HEK293 (cell line): ENCODE measurements around the gene PSME1.
A peak's percentile ranks its signal among the peaks of the same experiment; 100 is the strongest.

Source experiments
- CTCF ChIA-PET: fragments of 350-600 bp; formaldehyde crosslinking; extraction: SDS; loops from one replicate; lab custom pipeline; 2021; ENCODE audit warnings: antibody characterized with exemption; lab: Yijun Ruan, JAX
- POLR2A ChIA-PET: fragments of 300-600 bp; formaldehyde crosslinking; extraction: SDS; loops from one replicate; lab custom pipeline; 2020; ENCODE audit warnings: antibody characterized with exemption, inconsistent platforms; lab: Yijun Ruan, JAX
- H3K27ac ChIP-seq: fragments of 200-500 bp; sonication (Bioruptor generic); 2 replicates; pipeline ENCODE4 v1.5.1; 2014; ENCODE audit warnings: low read depth, low read length, control low read depth, inconsistent platforms; ENCODE audit errors: extremely low read depth
- H3K36me3 ChIP-seq, 2 experiments: fragments of 200-500 bp in 1 of 2; sonication (Bioruptor generic) in 1 of 2; 1 replicate in 1 of 2; 2 replicates in 1 of 2; pipeline ENCODE4 v1.5.1; 2014 to 2017; ENCODE audit warnings: inconsistent platforms in 2 of 2, low read length in 2 of 2; ENCODE audit not compliant: control insufficient read depth in 2 of 2, insufficient read depth in 1 of 2
- H3K4me1 ChIP-seq: fragments of 200-500 bp; sonication (Bioruptor generic); 2 replicates; pipeline ENCODE4 v1.5.1; 2014; ENCODE audit warnings: mild to moderate bottlenecking, low read length, inconsistent platforms; ENCODE audit not compliant: control insufficient read depth, insufficient read depth
- H3K4me3 ChIP-seq: 2 replicates; pipeline ENCODE4 v1.5.1; 2011; ENCODE audit warnings: low read depth, mild to moderate bottlenecking, control low read depth, low read length, moderate library complexity
- H3K9me3 ChIP-seq: fragments of 200-500 bp; sonication (Bioruptor generic); 2 replicates; pipeline ENCODE4 v1.5.1; 2014; ENCODE audit warnings: low read depth, low read length, inconsistent platforms; ENCODE audit not compliant: control insufficient read depth, insufficient read depth
- BCL11B ChIP-seq: fragments of 450-650 bp; formaldehyde crosslinking; IDR thresholded peaks from 2 replicates; pipeline ENCODE4 v1.5.1; 2016; ENCODE audit warnings: low read depth, missing biosample characterization, missing genetic modification characterization
- IKZF3 ChIP-seq: fragments of 450-650 bp; IDR thresholded peaks from 2 replicates; pipeline ENCODE4 v1.5.0; 2018; ENCODE audit warnings: missing biosample characterization, mild to moderate bottlenecking, missing genetic modification characterization, moderate library complexity
- KLF10 ChIP-seq: fragments of 450-650 bp; IDR thresholded peaks from 2 replicates; pipeline ENCODE4 v1.5.1; 2018; ENCODE audit warnings: missing biosample characterization, mild to moderate bottlenecking, missing genetic modification characterization
- KLF8 ChIP-seq: fragments of 450-650 bp; formaldehyde crosslinking; IDR thresholded peaks from 2 replicates; pipeline ENCODE4 v1.5.1; 2016; ENCODE audit warnings: missing biosample characterization, missing genetic modification characterization
- KLF9 ChIP-seq: fragments of 450-650 bp; formaldehyde crosslinking; IDR thresholded peaks from 2 replicates; pipeline ENCODE4 v1.5.1; 2016; ENCODE audit warnings: missing biosample characterization, missing genetic modification characterization, low read depth
- SP2 ChIP-seq: fragments of 450-650 bp; formaldehyde crosslinking; IDR thresholded peaks from 2 replicates; pipeline ENCODE4 v1.5.1; 2016; ENCODE audit warnings: missing biosample characterization, missing genetic modification characterization
- SP3 ChIP-seq: fragments of 450-650 bp; formaldehyde crosslinking; IDR thresholded peaks from 2 replicates; pipeline ENCODE4 v1.5.1; 2016; ENCODE audit warnings: missing biosample characterization, missing genetic modification characterization
- ZBTB7A ChIP-seq: fragments of 450-650 bp; formaldehyde crosslinking; IDR thresholded peaks from 2 replicates; pipeline ENCODE4 v1.5.1; 2016; ENCODE audit warnings: low read depth, missing biosample characterization, missing genetic modification characterization
- ZFP37 ChIP-seq: fragments of 450-650 bp; formaldehyde crosslinking; IDR thresholded peaks from 2 replicates; pipeline ENCODE4 v1.5.1; 2016; ENCODE audit warnings: missing biosample characterization, missing genetic modification characterization
- ZNF10 ChIP-seq: fragments of 450-650 bp; formaldehyde crosslinking; IDR thresholded peaks from 2 replicates; pipeline ENCODE4 v1.5.1; 2017; ENCODE audit warnings: missing biosample characterization, missing genetic modification characterization
- ZNF157 ChIP-seq: fragments of 450-650 bp; formaldehyde crosslinking; IDR thresholded peaks from 2 replicates; pipeline ENCODE4 v1.5.1; 2016; ENCODE audit warnings: missing biosample characterization, missing genetic modification characterization
- ZNF175 ChIP-seq: fragments of 450-650 bp; formaldehyde crosslinking; IDR thresholded peaks from 2 replicates; pipeline ENCODE4 v1.5.1; 2016; ENCODE audit warnings: missing biosample characterization, missing genetic modification characterization
- ZNF239 ChIP-seq: fragments of 450-650 bp; formaldehyde crosslinking; IDR thresholded peaks from 2 replicates; pipeline ENCODE4 v1.5.1; 2016; ENCODE audit warnings: missing biosample characterization, missing genetic modification characterization
- ZNF335 ChIP-seq: fragments of 450-650 bp; formaldehyde crosslinking; conservative IDR thresholded peaks from 2 replicates; pipeline ENCODE4 v1.5.1; 2016; ENCODE audit warnings: missing biosample characterization, missing genetic modification characterization
- ZNF37A ChIP-seq: fragments of 450-650 bp; IDR thresholded peaks from 2 replicates; pipeline ENCODE4 v1.5.1; 2018; ENCODE audit warnings: missing biosample characterization, missing genetic modification characterization
- ZNF394 ChIP-seq: fragments of 450-650 bp; formaldehyde crosslinking; IDR thresholded peaks from 2 replicates; pipeline ENCODE4 v1.5.1; 2016; ENCODE audit warnings: missing biosample characterization, missing genetic modification characterization, mild to moderate bottlenecking, moderate library complexity, borderline replicate concordance
- ZNF433 ChIP-seq: fragments of 450-650 bp; formaldehyde crosslinking; IDR thresholded peaks from 2 replicates; pipeline ENCODE4 v1.5.1; 2016; ENCODE audit warnings: missing biosample characterization, missing genetic modification characterization, low read depth
- ZNF510 ChIP-seq: fragments of 450-650 bp; formaldehyde crosslinking; IDR thresholded peaks from 2 replicates; pipeline ENCODE4 v1.5.1; 2018; ENCODE audit warnings: mild to moderate bottlenecking, missing genetic modification characterization, missing biosample characterization; ENCODE audit not compliant: insufficient replicate concordance
- ZNF561 ChIP-seq: fragments of 450-650 bp; IDR thresholded peaks from 2 replicates; pipeline ENCODE4 v1.5.1; 2018; ENCODE audit warnings: missing biosample characterization, missing genetic modification characterization, borderline replicate concordance
- ZNF677 ChIP-seq: fragments of 450-650 bp; IDR thresholded peaks from 2 replicates; pipeline ENCODE4 v1.5.0; 2018; ENCODE audit warnings: missing biosample characterization, mild to moderate bottlenecking, missing genetic modification characterization, moderate library complexity
- ZNF830 ChIP-seq: fragments of 450-650 bp; IDR thresholded peaks from 2 replicates; pipeline ENCODE4 v1.5.0; 2018; ENCODE audit warnings: missing biosample characterization, missing genetic modification characterization, low read depth, mild to moderate bottlenecking, moderate library complexity
- TF ChIP-seq, protein P1 (sequence below): fragments of 450-650 bp; formaldehyde crosslinking; IDR thresholded peaks from 2 replicates; pipeline ENCODE4 v1.5.1; 2016; ENCODE audit warnings: missing biosample characterization, missing genetic modification characterization
- TF ChIP-seq, protein P2 (sequence below): fragments of 450-650 bp; formaldehyde crosslinking; IDR thresholded peaks from 2 replicates; pipeline ENCODE4 v1.5.1; 2016; ENCODE audit warnings: missing biosample characterization, missing genetic modification characterization
- TF ChIP-seq, protein P3 (sequence below): fragments of 450-650 bp; formaldehyde crosslinking; IDR thresholded peaks from 2 replicates; pipeline ENCODE4 v1.5.1; 2017; ENCODE audit warnings: missing biosample characterization, missing genetic modification characterization
- TF ChIP-seq, protein P4 (sequence below): fragments of 450-650 bp; formaldehyde crosslinking; IDR thresholded peaks from 2 replicates; pipeline ENCODE4 v1.5.1; 2016; ENCODE audit warnings: missing biosample characterization, missing genetic modification characterization
- TF ChIP-seq, protein P5 (sequence below): fragments of 450-650 bp; formaldehyde crosslinking; IDR thresholded peaks from 2 replicates; pipeline ENCODE4 v1.5.1; 2017; ENCODE audit warnings: missing biosample characterization, missing genetic modification characterization
- TF ChIP-seq, protein P6 (sequence below): fragments of 450-650 bp; formaldehyde crosslinking; IDR thresholded peaks from 2 replicates; pipeline ENCODE4 v1.5.1; 2016; ENCODE audit warnings: missing biosample characterization, missing genetic modification characterization

Gene PSME1

DNA sequence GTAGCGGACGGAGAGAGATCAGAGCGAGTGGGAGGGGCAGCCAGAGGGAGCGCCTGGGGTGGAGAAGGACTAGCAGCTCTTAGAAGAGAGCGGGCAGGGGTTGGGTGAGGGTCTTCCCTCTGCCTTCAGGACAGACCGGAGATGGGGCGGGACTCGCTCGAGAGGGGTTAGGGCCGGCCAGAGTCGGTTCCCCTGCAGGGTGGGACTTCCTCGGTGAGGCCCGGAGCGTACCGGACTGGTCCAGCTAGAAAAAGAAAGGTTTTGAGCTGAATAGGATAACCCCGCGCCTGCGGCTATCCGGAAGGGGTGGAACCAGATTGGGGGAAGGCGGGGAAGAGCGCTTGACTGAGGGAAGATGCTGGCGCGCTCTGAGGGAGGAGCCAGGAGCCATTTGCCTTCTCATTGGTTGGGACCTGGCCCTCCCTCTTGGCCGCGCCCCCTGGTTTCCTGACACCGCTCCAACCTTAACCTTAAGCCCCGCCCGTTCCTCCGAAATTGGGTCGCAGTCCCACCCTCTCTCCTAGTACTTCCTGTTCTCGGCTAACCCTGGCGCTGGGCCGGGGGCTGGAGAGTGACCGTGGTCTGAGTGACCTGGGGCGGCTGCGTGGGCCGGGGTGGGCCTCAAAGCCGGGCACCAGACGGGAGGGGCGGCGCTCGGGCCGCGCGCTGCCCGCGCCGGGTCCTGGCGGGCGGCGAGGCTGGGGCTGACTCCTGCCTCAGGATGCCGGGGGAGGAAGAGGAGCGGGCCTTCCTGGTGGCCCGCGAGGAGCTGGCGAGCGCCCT is 11.2 kb downstream of the PSME1 start, which contains the start of gene RNF31:
RNF31 (plus strand) TSS at position 521 of the 783 bp plus-strand sequence; CDS start at position 722, 201 bp downstream.
- CTCF ChIA-PET: interaction anchor here (0.5 to 3.7 kb wide), 9 partner anchors 10 to 1052 kb away, joined by 3 to 34 read pairs (median 4); partner anchors contain the start of genes C14orf119 and IRF9
- peaks cover 8% of the 10 kb centered on the region for H3K4me1 ChIP-seq
- no peaks in the 10 kb centered on the region for H3K9me3 ChIP-seq
- peaks cover 15 to 59% of the 10 kb centered on the region in 2 experiments for H3K36me3 ChIP-seq
- H3K4me3 ChIP-seq: peak within 1 kb of the TSS; percentile 91
- POLR2A ChIA-PET: interaction anchor here (0.6 to 3.8 kb wide), 19 partner anchors 9 to 124 kb away, joined by 3 to 79 read pairs (median 7); partner anchors contain the start of genes CHMP4A, DCAF11, IPO4 and IRF9
- peak within 1 kb of the TSS; percentile 81; the same call in 1 of the 2 replicates for H3K27ac ChIP-seq
- TF ChIP-seq ZNF677 (tag by site-specific recombination): no peak
- no peak for TF ChIP-seq ZNF175 (tag by site-specific recombination)
- TF ChIP-seq ZNF510 (tag by site-specific recombination): no peak
- TF ChIP-seq ZFP37 (tag by site-specific recombination): no peak
- no peak for TF ChIP-seq ZNF394 (tag by site-specific recombination)
- no peak for TF ChIP-seq ZNF157 (tag by site-specific recombination)
- TF ChIP-seq, protein P1, sequence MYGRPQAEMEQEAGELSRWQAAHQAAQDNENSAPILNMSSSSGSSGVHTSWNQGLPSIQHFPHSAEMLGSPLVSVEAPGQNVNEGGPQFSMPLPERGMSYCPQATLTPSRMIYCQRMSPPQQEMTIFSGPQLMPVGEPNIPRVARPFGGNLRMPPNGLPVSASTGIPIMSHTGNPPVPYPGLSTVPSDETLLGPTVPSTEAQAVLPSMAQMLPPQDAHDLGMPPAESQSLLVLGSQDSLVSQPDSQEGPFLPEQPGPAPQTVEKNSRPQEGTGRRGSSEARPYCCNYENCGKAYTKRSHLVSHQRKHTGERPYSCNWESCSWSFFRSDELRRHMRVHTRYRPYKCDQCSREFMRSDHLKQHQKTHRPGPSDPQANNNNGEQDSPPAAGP: peak; percentile 78; the same call in 1 of the 2 replicates
- TF ChIP-seq KLF10 (tag by site-specific recombination): peak; percentile 93
- peak; percentile 88 for TF ChIP-seq SP3 (tag by site-specific recombination)
- TF ChIP-seq, protein P2, sequence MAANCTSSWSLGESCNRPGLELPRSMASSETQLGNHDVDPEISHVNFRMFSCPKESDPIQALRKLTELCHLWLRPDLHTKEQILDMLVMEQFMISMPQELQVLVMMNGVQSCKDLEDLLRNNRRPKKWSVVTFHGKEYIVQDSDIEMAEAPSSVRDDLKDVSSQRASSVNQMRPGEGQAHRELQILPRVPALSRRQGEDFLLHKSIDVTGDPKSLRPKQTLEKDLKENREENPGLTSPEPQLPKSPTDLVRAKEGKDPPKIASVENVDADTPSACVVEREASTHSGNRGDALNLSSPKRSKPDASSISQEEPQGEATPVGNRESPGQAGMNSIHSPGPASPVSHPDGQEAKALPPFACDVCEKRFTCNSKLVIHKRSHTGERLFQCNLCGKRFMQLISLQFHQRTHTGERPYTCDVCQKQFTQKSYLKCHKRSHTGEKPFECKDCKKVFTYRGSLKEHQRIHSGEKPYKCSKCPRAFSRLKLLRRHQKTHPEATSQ: 0 out of 2 replicates have a peak, but pooled peaks have one; percentile 36
- no peak for TF ChIP-seq ZNF433 (tag by site-specific recombination)
- TF ChIP-seq ZNF37A: no peak
- peak; percentile 86 for TF ChIP-seq SP2 (tag by site-specific recombination)
- peak; percentile 69; the same call in 1 of the 2 replicates for TF ChIP-seq KLF8 (tag by site-specific recombination)
- no peak; the same call in 1 of the 2 replicates for TF ChIP-seq ZNF335
- TF ChIP-seq KLF9: peak; percentile 2; the same call in 1 of the 2 replicates
- TF ChIP-seq ZNF239 (tag by site-specific recombination): no peak
- TF ChIP-seq ZBTB7A (tag by site-specific recombination): peak; percentile 81
- no peak for TF ChIP-seq BCL11B
- TF ChIP-seq ZNF561 (tag by site-specific recombination): peak; percentile 31; the same call in 1 of the 2 replicates
- TF ChIP-seq, protein P3, sequence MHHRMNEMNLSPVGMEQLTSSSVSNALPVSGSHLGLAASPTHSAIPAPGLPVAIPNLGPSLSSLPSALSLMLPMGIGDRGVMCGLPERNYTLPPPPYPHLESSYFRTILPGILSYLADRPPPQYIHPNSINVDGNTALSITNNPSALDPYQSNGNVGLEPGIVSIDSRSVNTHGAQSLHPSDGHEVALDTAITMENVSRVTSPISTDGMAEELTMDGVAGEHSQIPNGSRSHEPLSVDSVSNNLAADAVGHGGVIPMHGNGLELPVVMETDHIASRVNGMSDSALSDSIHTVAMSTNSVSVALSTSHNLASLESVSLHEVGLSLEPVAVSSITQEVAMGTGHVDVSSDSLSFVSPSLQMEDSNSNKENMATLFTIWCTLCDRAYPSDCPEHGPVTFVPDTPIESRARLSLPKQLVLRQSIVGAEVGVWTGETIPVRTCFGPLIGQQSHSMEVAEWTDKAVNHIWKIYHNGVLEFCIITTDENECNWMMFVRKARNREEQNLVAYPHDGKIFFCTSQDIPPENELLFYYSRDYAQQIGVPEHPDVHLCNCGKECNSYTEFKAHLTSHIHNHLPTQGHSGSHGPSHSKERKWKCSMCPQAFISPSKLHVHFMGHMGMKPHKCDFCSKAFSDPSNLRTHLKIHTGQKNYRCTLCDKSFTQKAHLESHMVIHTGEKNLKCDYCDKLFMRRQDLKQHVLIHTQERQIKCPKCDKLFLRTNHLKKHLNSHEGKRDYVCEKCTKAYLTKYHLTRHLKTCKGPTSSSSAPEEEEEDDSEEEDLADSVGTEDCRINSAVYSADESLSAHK (tag by site-specific recombination): no peak
- TF ChIP-seq ZNF10 (tag by site-specific recombination): no peak
- TF ChIP-seq, protein P4, sequence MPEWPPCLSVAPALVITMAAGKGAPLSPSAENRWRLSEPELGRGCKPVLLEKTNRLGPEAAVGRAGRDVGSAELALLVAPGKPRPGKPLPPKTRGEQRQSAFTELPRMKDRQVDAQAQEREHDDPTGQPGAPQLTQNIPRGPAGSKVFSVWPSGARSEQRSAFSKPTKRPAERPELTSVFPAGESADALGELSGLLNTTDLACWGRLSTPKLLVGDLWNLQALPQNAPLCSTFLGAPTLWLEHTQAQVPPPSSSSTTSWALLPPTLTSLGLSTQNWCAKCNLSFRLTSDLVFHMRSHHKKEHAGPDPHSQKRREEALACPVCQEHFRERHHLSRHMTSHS (tag by site-specific recombination): no peak
- TF ChIP-seq, protein P5, sequence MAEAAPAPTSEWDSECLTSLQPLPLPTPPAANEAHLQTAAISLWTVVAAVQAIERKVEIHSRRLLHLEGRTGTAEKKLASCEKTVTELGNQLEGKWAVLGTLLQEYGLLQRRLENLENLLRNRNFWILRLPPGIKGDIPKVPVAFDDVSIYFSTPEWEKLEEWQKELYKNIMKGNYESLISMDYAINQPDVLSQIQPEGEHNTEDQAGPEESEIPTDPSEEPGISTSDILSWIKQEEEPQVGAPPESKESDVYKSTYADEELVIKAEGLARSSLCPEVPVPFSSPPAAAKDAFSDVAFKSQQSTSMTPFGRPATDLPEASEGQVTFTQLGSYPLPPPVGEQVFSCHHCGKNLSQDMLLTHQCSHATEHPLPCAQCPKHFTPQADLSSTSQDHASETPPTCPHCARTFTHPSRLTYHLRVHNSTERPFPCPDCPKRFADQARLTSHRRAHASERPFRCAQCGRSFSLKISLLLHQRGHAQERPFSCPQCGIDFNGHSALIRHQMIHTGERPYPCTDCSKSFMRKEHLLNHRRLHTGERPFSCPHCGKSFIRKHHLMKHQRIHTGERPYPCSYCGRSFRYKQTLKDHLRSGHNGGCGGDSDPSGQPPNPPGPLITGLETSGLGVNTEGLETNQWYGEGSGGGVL (tag by site-specific recombination): no peak
- TF ChIP-seq, protein P6, sequence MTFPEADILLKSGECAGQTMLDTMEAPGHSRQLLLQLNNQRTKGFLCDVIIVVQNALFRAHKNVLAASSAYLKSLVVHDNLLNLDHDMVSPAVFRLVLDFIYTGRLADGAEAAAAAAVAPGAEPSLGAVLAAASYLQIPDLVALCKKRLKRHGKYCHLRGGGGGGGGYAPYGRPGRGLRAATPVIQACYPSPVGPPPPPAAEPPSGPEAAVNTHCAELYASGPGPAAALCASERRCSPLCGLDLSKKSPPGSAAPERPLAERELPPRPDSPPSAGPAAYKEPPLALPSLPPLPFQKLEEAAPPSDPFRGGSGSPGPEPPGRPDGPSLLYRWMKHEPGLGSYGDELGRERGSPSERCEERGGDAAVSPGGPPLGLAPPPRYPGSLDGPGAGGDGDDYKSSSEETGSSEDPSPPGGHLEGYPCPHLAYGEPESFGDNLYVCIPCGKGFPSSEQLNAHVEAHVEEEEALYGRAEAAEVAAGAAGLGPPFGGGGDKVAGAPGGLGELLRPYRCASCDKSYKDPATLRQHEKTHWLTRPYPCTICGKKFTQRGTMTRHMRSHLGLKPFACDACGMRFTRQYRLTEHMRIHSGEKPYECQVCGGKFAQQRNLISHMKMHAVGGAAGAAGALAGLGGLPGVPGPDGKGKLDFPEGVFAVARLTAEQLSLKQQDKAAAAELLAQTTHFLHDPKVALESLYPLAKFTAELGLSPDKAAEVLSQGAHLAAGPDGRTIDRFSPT (tag by site-specific recombination): no peak
- no peak for TF ChIP-seq ZNF830 (tag by site-specific recombination)
- 0 out of 2 replicates have a peak, but pooled peaks have one; percentile 43 for TF ChIP-seq IKZF3 (tag by site-specific recombination)
